Left renal pelvis (tissue), 4 donors: Measurements from ENCODE around the gene RAB1A. TPM values are rescaled to one million over a fixed set of nuclear protein-coding genes. Genes with fewer than 3 reads are reported as not detected.

Source experiments
- DNase-seq, 4 donors: peaks; one replicate each; pipeline ENCODE4 v3.0.0-alpha.2; 2013; ENCODE audit warnings: low read depth in 4 of 4, low spot score in 3 of 4
- polyA plus RNA-seq, 4 donors: library from polyadenylated mRNA; unstranded; fragments of 120-200 nt; gene quantifications; one replicate each; pipeline ENCODE4 v1.2.1, GENCODE V29; 2013; ENCODE audit not compliant: insufficient read length in 4 of 4

RAB1A gene
- polyA plus RNA-seq, 4 donors = 217 to 278 (median 246) TPM

DNA sequence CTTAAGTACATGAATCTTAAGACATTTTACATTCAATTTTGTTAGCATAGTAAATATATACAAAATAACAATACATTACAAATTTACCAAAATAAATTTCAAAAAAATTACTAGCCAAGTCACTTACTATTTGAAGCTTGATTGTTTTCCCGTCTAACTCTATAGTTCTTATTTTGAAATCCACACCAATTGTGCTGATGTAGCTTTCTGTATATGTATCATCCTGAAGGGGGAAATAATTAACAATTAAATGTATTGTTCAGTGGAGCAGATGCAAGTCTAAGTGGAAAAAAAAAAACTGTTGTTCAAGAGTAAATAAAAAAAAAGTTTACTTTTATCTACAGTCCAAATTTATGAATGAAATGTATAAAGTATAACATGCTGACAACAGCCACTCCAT lies 32.1 kb downstream of the RAB1A start:
- DNase-seq = no peak

DNA sequence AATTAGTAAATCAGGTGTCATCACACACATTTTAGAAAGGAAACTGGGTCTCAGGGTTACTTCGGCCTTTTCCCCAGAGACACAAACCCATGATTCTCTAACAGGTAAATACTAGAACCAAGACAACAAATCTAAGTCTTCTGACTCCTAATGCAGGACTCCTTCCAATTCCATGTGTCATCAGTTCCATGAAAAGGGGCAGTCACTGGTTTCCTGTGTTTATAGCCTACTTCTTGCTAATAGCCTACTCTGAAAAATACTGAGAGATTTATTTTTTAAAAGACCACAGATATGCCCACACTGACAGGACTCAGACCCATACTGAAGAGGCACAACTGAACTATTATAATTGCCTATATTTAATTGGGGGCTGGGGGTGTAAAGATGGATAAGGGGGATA lies 33.0 kb downstream of the RAB1A start:
- DNase-seq = no peak

DNA sequence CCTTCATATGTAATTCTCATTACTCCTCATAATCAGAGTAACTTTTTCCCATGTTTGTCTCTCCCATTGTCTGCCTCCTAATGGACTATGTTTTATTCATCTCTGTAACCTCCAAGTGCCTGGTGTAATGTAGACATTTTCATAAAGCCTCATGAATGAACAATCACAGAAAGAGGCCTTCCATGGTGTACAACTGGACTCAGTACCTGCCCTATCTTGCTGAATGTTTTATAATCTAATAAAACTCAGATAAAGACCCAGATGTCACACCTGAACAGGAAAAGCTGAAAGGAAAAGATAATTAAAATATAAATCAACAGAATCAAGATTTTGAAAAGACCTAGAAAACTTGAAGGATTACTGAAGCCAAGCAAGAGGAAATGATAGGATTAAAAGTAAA lies 36.7 kb downstream of the RAB1A start:
- DNase-seq = no peak

DNA sequence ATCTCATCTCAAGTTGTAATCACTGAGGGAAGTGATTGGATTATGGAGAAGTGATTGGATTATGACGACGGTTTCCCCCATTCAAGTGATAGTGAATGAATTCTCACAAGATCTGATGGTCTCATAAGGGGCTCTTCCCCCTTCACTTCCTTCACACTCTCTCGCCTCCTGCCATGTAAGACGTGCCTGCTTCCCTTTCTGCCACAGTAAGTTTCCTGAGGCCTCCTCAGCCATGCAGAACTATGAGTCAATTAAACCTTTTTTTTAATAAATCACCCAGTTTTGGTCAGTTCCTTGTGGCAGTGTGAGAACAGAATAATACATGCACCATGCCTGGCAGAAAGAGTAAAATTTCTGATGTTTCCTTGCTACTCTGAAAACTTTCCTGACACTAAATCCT lies 37.1 kb downstream of the RAB1A start:
- no peak for DNase-seq

DNA sequence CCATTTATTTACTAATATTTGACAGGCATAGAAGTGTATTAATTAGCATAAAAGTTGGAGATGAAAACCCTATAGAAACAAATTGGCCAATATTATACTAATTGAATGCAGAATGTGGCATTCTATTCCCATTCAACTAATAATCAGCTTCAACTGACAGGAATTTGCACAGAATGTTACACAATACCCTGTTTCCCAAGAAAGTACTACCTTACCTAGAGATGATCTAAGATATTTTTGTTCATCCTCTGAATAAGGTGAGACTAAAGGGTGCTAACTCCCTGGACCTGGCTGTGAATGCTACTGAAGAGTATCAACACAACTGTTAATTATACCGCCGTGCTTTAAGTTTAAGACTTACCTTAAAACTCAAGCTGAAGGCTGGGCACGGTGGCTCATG lies 44.8 kb downstream of the RAB1A start:
- no peak for DNase-seq

DNA sequence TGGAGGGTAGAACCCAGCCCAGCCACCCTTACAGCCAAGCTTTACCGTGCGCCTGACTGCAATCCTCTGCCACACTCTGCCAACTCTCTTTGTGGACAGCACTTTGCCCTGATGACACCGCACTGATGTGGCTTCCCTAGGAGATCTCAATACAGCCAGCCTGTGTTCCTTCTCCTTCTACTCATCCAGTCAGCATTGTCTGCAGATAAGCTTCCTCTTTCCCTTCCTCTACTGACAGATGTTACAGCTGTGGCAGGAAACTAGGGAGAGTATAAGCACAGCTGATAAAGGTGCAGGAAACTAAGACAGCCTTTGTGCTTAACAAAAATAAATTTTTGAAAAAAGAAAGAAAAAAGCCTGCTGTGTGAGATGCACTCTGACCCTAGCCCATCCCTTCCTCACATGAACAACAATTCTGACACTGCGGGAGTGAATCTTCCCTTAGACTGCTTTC lies 48.6 kb downstream of the RAB1A start:
- no peak for DNase-seq

DNA sequence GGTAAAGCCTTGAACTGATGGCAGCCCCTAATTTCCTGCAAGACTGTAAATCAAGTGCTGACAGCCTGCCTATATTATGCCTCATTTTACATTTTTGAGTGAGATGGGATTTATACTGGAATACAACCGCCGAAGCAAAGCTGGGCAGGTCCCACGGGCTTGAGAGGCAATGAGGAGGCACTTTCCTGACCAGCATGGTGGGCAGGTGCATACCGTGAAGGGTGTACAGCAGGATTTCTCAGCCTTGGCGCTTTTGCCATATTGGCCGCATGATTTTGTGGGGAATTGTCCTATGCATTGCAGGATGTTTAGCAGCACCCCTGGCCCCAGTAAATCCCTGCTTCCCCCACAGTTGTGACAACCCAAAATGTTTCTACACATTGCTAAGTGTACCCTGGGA lies 50.9 kb downstream of the RAB1A start:
- DNase-seq = no peak

DNA sequence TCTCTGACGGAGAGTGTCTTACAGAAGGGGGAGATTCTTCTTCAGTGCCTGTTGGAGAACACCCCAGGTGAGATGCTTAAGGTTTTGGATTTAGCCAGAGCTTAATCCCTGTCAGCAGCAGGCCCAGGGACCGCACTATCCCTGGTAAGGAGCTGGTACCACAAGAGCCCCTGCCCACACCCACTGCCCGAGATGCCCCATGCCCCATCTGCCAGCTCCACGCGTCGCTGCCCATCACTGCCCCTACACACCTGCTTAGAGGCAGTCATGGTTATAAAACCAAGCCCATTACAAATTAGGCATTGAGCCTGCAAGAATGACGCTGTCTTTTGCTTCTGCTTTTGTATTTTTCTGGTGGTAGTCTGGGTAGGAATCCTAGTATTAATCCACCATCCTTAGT lies 52.0 kb downstream of the RAB1A start:
- no peak for DNase-seq

DNA sequence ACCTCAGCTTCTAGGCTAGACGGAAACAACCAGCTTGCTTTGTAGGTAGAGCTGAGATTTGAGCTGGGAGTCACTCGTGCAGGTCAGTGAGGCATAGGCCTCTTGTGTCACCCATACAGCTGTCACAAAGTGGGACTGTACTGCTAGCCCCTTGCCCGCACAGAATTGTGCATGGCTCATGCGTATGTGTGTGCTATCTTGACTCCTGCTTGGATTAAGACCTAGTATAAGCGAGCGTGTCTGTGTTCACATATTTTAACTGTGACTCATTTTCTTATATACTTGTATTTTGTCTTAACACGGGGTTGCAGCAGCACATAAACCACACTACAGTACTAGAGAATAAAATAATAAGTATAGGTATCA lies 53.6 kb downstream of the RAB1A start:
- no peak for DNase-seq

DNA sequence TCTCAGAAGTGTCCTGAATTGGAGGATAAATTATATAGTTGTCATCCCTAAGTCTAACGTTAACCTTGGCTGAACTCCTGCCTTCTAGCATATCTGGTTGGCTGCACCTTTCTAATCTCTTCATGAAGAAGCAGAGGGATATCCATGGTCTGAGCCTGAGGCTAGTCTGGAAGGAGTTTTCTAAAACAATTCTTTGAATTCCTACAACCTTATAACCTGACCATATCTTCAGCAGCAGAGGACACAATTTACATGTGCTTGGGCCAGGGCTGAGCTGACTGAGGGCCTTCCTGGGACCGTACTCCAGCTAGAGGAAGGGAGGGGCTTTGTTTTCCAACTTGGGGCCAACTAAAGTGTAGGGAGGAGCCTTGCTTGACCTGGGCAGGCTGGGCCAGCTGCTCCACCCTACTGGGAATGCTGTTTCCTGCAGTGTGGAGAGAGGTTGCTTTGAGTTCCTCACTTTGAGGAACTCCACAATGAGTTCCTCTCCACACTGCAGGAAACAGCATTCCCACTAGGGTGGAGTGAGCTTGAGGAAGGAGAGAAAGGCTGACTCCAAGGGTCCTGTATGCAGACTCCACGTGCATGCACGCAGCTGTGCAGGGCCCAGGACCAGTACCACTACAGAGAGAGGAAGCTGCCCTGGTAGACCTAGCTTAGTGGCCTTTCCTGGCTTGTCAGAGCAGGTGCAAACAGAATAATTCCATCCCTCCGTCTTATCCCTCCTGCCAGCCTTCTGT lies 54.1 kb downstream of the RAB1A start:
- no peak for DNase-seq

DNA sequence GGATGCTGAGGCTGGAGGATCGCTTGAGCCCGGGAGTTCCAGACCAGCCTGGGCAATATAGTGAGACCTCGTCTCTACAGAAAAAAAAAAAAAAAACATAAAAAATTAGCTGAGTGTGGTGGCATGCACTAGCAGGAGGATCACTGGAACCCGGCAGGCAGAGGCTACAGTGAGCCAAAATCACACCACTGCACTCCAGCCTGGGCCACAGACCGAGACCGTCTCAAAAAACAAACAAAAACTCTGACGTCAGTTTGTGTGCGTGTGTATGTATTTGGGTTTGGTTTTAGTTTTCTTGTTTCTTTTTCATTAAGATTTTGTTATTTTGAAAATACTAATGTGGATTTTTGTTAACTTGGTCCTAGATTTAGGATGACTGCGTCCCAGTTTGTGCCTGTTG lies 54.7 kb downstream of the RAB1A start:
- no peak for DNase-seq

DNA sequence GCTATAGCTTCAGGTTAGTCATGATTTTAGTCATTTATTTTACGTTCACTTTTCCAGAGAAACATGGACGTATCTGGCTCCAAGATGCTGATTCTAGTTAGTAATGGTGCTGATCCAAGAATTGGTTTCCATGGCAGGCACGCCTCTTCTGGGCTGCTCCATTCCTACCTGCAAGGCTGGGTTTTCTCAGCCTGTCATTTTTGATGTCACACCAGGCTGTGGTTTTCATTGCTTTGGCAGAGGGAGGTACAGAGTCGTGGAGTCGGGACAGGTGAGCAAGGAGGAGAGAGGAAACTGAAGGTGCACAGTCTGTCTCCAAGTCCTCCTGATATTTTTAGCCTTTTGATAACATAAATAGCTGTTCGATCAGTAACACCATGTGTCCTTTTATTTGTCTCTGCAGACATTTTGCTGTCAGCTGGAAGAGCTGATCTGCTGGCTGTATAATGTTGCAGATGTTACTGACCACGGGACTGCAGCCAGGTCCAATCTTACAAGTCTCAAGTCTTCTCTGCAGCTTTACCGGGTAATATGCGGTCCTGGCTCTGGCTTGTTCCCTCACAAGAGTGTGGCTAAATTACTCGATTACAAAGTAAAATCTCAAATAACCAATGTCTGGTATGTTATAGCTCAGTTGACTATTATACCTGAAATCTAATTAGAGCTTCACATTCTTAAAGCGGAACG lies 55.9 kb downstream of the RAB1A start:
- no peak for DNase-seq

DNA sequence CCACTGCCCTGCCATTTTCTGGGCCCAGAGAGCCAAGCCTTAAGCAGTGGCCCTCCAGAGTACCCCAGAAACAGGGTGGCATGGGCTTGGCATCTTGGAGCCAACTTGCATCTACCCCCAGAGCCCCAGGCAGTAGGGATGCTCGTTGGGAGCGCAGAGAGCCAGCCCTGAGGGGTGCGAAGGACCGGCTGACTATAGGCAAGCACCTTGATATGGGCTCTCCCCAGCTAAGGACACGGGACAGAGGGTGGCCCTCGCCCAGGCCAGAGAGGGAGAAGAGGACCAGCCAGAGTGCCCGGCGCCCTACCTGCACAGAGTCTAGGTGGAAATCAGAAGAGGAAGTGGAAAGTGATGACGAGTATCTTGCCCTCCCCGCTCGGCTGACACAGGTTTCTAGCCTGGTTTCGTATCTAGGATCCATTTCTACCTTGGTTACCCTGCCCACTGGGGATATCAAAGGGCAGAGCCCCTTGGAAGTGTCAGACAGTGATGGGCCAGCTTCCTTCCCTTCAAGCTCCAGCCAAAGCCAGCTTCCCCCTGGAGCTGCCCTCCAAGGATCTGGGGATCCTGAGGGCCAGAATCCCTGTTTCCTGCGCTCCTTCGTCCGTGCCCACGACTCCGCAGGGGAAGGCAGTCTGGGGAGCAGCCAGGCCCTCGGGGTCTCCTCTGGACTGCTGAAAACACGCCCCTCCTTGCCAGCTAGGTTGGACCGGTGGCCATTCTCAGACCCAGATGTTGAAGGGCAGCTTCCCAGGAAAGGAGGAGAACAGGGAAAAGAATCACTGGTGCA lies 57.5 kb downstream of the RAB1A start:
- DNase-seq = no peak

DNA sequence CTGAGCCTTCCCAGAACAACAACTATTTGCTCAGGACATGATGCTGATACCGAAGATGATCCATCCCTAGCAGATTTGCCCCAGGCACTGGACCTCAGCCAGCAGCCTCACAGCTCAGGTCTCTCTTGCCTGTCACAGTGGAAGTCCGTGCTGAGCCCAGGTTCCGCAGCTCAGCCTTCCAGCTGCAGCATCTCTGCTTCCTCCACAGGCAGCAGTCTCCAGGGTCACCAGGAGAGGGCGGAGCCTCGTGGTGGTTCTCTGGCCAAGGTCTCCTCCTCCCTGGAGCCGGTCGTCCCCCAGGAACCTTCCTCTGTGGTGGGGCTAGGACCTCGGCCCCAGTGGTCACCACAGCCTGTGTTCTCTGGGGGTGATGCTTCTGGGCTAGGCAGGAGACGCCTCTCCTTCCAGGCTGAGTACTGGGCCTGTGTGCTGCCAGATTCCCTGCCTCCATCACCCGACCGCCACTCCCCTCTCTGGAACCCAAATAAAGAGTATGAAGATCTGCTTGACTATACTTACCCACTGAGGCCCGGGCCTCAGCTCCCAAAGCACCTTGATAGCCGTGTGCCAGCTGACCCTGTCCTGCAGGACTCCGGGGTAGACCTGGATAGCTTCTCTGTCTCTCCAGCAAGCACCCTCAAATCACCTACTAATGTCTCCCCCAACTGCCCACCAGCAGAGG lies 58.3 kb downstream of the RAB1A start:
- DNase-seq = no peak

DNA sequence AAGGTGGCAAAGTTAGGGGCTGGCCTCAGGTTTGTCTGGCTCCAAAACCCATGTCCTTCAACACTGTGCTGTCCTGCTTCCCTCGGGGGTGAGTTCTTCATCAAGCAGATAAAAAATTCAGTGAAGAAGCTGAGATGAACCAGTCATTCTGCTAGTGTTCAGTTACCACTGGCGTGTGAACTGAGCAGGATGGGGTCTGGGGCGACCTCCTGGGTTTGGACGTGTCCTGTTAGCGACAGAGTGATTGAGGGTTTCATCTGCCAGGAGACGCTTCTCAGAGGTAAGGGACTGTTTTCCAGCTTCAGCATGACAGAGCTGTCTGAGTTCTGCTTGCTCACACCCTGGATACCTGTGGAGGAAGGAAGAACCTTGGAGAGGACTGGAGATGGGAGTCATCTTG lies 59.0 kb downstream of the RAB1A start:
- DNase-seq = no peak

DNA sequence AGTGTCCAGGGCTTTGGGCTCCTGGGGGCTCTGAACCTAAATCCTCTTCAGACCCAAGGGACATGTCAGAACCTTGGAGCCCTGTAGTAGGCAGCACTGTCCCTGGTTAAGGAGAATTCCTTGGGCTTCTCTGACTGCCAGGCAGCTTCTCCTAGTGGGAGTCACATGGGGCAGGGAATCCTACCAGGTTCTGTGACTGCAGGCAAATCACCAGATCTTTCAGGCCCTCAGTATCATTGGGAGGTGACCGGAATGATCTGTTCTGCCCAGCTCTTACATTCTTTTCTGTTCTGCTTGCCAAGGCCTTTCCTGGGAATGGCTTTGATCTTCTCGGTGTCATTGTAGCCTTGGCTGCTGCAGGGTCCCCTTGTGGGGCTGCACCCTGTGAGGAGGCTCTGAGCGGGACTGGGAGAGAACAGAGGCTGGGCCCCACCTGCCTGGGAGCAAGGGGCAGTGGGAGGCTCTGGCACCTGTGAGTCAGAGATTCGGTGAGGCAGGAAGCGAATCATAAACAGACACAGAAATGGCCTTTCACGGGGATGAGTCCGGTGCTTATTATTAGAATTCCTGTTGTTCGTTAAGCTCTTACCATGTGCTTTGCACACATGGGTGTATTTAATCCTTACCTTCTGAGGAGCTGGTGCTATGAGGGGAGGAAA lies 59.6 kb downstream of the RAB1A start:
- DNase-seq = no peak

DNA sequence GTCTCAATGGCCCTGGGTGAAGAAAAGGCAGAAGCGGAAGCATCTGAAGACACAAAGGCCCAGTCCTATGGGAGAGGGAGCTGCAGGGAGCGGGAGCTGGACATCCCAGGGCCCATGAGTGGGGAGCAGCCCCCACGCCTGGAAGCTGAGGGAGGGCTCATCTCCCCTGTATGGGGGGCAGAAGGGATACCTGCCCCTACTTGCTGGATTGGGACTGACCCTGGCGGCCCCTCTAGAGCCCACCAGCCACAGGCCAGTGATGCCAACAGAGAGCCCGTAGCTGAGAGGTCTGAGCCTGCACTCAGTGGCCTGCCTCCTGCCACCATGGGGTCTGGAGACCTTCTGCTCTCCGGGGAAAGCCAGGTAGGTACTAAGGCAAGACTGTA lies 60.5 kb downstream of the RAB1A start:
- no peak for DNase-seq

DNA sequence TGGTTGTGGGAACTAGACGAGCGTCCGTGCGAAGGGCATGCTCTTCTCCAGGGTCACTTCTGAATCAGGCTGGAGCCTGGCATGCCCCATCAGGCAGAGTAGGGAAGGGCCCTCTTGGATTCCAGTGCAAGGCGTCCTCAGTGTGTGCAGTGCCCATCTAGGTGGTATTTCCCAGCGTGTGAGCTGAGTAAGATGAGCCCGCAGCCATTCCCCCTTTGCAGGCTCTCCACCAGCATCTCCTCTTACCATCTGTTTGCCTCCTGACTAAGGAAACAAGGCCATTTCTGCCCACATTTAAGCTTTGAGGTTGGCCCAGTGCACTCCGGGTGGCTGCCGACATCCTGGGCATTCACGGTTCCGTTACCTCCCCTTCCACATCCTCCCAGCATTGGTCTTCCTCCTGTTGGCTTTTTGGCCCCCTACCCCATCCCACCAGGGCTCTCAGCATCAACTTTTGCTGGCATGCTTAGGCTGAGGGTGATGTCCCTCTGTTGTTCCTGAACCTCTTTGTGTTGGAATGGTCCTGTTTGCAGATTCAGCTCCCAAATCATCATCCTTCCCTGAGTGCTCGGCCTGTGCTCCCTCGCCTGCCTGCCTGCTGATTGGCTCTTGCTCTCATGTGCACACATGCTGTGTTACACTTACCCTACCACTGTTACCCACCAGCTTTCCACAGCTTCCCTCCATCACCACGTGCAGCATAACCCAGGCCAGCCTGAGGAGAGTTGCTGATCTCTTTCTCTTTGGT lies 61.9 kb downstream of the RAB1A start:
- DNase-seq = no peak

DNA sequence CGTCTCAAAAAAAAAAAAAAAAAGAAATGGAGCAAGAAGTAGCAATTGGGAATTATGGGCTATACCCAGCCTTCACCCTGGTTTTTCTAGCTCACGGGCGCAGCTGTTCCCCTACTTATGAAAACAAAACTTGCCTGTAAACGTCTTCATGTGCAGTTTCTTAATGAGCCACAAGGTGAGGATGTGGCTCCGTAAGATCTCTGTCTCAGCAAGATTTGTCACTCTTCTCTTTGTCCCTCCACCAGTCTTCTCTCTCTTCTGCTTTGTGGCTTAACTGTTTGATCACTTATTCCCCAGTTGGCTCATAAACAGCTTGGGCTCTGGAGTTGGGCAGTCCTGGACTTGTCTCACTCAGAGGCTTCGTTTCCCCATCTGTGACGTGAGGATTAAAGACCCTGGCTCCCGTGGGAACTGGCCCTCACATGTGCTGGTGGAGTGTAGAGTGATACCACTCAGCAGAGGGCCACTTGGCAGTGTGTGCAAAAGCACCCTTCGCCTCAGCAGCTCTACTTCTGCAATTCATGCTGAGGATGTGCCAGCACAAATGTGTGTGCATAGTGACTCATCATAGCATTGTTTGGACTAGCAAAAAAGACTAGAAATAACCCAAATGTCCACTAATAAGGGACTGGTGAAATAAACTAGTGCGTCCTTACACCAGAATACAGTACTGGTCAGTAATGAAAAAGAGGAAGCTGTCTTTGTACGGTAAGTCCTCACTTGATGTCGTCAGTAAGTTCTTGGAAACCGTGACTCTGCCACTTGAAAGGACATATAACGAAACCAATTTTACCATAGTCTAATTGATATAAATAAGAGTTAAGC lies 65.0 kb downstream of the RAB1A start:
- peak in 1 of 4 donors; percentile 44 for DNase-seq
